Measurements from ENCODE around the gene ZNF385D. TPM values are rescaled to one million over a fixed set of nuclear protein-coding genes. Genes with fewer than 3 reads are reported as not detected.
A peak's percentile ranks its signal among the peaks of the same experiment; 100 is the strongest.
"Not testable (repeated sequence)": the region's sequence is repeated elsewhere in the genome, so short reads cannot be mapped to it uniquely, and the experiment has no call there.

Gene ZNF385D
- total and polyA plus RNA-seq, 7 donors, result under 0.01 to 4.3 (median 1.2) TPM

GRCh38 chr3:21393683-21394311, 357.2 kb downstream of the ZNF385D start:
- no peak for DNase-seq
- WGBS, 2 donors, result 80 to 83% methylated on average over 4 of the region's 4 CpGs
- Histone ChIP-seq H3K27me3 (no peaks in the 10 kb centered on the region), H3K27ac (no peak overlapping the region), H3K4me3 (no peak overlapping the region), H3K36me3 (no peaks in the 10 kb centered on the region), H3K9me3 (no peaks in the 10 kb centered on the region), H3K4me1 (peaks cover 0 to 34% (median 11%) of the 10 kb centered on the region in 4 donors)
- TF ChIP-seq POLR2AphosphoS5 (IDR thresholded peaks at IDR 0.05) (no peak), POLR2A (IDR thresholded peaks at IDR 0.05) (no peak), EP300 (IDR thresholded peaks at IDR 0.05) (no peak), CTCF (IDR thresholded peaks at IDR 0.05) (no peak)
- intact Hi-C loops (cut with DNase I), result no loop called here

- no peaks in the 10 kb centered on the region for H3K27me3 ChIP-seq
- H3K4me1 ChIP-seq, result peaks cover 0 to 34% (median 11%) of the 10 kb centered on the region in 4 donors
- H3K9me3 ChIP-seq, result no peaks in the 10 kb centered on the region
- intact Hi-C loops (cut with DNase I), result no loop called here
- H3K36me3 ChIP-seq, result no peaks in the 10 kb centered on the region
- H3K4me3 ChIP-seq, result no peak overlapping the region
- WGBS, 2 donors, result 6 to 25% methylated on average over 1 of the region's 1 CpG
- no peak for DNase-seq
- TF ChIP-seq CTCF (IDR thresholded peaks at IDR 0.05), result no peak
- no peak for TF ChIP-seq POLR2A (IDR thresholded peaks at IDR 0.05)
- TF ChIP-seq POLR2AphosphoS5 (IDR thresholded peaks at IDR 0.05), result no peak
- no peak for TF ChIP-seq EP300 (IDR thresholded peaks at IDR 0.05)
- no peak overlapping the region for H3K27ac ChIP-seq
These were observed 358.5 kb downstream of the ZNF385D start for GRCh38 chr3:21392526-21392925.

- no peak for DNase-seq
- TF ChIP-seq POLR2AphosphoS5 (IDR thresholded peaks at IDR 0.05), result no peak
- TF ChIP-seq EP300 (IDR thresholded peaks at IDR 0.05), result no peak
- no peak for TF ChIP-seq CTCF (IDR thresholded peaks at IDR 0.05)
- no peak for TF ChIP-seq POLR2A (IDR thresholded peaks at IDR 0.05)
These were observed 360.2 kb downstream of the ZNF385D start for GRCh38 chr3:21390856-21391255.

GRCh38 chr3:21390136-21390535, 360.9 kb downstream of the ZNF385D start:
- H3K36me3 ChIP-seq, result no peaks in the 10 kb centered on the region
- no peak for DNase-seq
- WGBS, 2 donors, result 18 to 43% methylated on average over 3 of the region's 3 CpGs
- H3K4me3 ChIP-seq, result no peak overlapping the region
- H3K27me3 ChIP-seq, result no peaks in the 10 kb centered on the region
- peaks cover 0 to 34% (median 11%) of the 10 kb centered on the region in 4 donors for H3K4me1 ChIP-seq
- H3K9me3 ChIP-seq, result no peaks in the 10 kb centered on the region
- intact Hi-C loops (cut with DNase I), result no loop called here
- TF ChIP-seq POLR2AphosphoS5 (IDR thresholded peaks at IDR 0.05) (peak in 3 of 4 donors; percentile 72 to 83 (median 78)), CTCF (IDR thresholded peaks at IDR 0.05) (no peak), EP300 (IDR thresholded peaks at IDR 0.05) (peak in 1 of 4 donors; percentile 38)
- H3K27ac ChIP-seq, result peak overlapping the region in 2 of 4 donors; percentile 3 to 49

More at GRCh38 chr3:21390856-21391255, 360.2 kb downstream of the ZNF385D start:
- Histone ChIP-seq H3K27ac (peak overlapping the region in 1 of 4 donors; percentile 49), H3K4me1 (peaks cover 0 to 34% (median 11%) of the 10 kb centered on the region in 4 donors), H3K4me3 (no peak overlapping the region), H3K27me3 (no peaks in the 10 kb centered on the region), H3K36me3 (no peaks in the 10 kb centered on the region), H3K9me3 (no peaks in the 10 kb centered on the region)
- 67 to 90% methylated on average over 1 of the region's 1 CpG for WGBS, 2 donors
- intact Hi-C loops (cut with DNase I), result no loop called here

- H3K36me3 ChIP-seq; H3K4me3 ChIP-seq; DNase-seq; H3K27me3 ChIP-seq; H3K9me3 ChIP-seq; H3K27ac ChIP-seq; intact Hi-C loops (cut with DNase I): not testable (repeated sequence)
- peaks cover 0 to 12% (median 4%) of the 10 kb centered on the region in 4 donors for H3K4me1 ChIP-seq
- 90 to 91% methylated on average over 30 of the region's 30 CpGs for WGBS, 2 donors
These were observed 363.7 kb downstream of the ZNF385D start for GRCh38 chr3:21387142-21387826.

DNA sequence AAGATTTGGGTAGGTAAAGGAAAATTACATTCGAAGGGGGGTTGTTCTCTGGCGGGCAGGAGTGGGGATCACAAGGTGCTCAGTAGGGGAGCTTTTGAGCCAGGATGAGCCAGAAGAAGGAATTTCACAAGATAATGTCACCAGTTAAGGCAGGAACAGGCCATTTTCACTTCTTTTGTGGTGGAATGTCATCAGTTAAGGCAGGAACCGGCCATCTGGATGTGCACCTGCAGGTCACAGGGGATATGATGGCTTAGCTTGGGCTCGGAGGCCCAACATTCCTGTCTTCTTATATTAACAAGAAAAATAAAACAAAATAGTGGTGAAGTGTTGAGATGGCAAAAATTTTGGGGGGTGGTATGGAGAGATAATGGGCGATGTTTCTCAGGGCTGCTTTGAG, 373.0 kb downstream of the ZNF385D start:
- WGBS, 2 donors, result 75 to 84% methylated on average over 5 of the region's 5 CpGs
- intact Hi-C loops (cut with DNase I); DNase-seq; H3K27ac ChIP-seq; H3K36me3 ChIP-seq; H3K9me3 ChIP-seq; H3K27me3 ChIP-seq; H3K4me1 ChIP-seq; H3K4me3 ChIP-seq: not testable (repeated sequence)
